ENCODE measurements around the gene STON1. TPM values are rescaled to one million over a fixed set of nuclear protein-coding genes. Genes with fewer than 3 reads are reported as not detected.

Gene STON1
- total and polyA plus RNA-seq, 2 donors (not counting 3 experiments of a cell fraction or from before 2014, with no cell fraction given), result 6.3 to 12.1 TPM

DNA sequence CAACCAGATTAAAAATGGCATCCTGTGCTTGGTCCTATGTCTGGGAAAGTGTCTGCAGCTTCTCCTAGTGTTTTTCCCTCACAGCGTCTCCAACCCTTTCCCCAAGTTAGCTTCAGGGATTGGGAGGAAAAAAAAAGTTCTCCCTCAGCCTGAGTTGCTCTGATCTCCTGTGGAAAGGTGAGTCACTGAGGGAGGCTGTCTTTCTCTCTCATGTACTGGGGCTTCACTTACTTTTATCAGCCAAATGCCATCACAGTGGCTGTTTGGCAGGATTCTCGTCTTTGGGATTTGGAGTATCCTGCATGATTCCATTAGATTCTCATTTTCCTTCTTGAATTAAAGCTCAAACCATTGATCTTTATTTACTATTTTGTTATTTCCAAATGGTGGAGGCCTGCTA is 105.8 kb downstream of the STON1 start:
- Histone ChIP-seq H3K9me3 (replicated peaks; ENCODE audit: control insufficient read depth, insufficient read depth, low read length) (no peaks in the 10 kb centered on the region), H2AFZ (ENCODE audit: low read depth, low read length) (no peak overlapping the region), H3K36me3 (ENCODE audit: control insufficient read depth in 2 of 2, extremely low read depth in 1 of 2, insufficient read depth in 2 of 2, low read length in 2 of 2) (no peaks in the 10 kb centered on the region), H3K27ac (ENCODE audit: insufficient read depth, low read depth, low read length) (no peak overlapping the region), H3K9ac (replicated peaks; ENCODE audit: extremely low read depth, insufficient read depth, low read length) (no peak overlapping the region), H3K4me2 (ENCODE audit: insufficient read depth, low read length) (no peak overlapping the region), H4K20me1 (replicated peaks; ENCODE audit: control insufficient read depth, extremely low read depth, insufficient read depth, low read length) (no peaks in the 10 kb centered on the region), H3K4me1 (ENCODE audit: control insufficient read depth, extremely low read depth, insufficient read depth, low read length) (no peaks in the 10 kb centered on the region), H3K79me2 (ENCODE audit: control insufficient read depth, insufficient read depth, low read length) (no peaks in the 10 kb centered on the region), H3K4me3 (replicated peaks in 1 of 3; ENCODE audit: insufficient read depth in 1 of 3, low read depth in 1 of 3, low read length in 3 of 3) (no peak overlapping the region), H3K9me1 (replicated peaks; ENCODE audit: control insufficient read depth, extremely low read depth, insufficient read depth, low read length) (no peaks in the 10 kb centered on the region), H3K27me3 (ENCODE audit: control insufficient read depth in 2 of 2, insufficient read depth in 2 of 2, low read length in 2 of 2) (no peaks in the 10 kb centered on the region)
- BruUV-seq (replicated peaks), result no TSS peak
- ChIA-PET CTCF (no interaction called here), POLR2A (no interaction called here)
- DNase-seq (ENCODE audit: low read depth, low spot score) (no peak), FAIRE-seq (no peak)
- dilution Hi-C loops (cut with MboI; ENCODE audit: extremely low pct_ligation_motif_present, low sequenced_read_pairs), result no loop called here
- intact Hi-C loops (cut with micrococcal nuclease), result no loop called here
- TF ChIP-seq FOS (IDR thresholded peaks at IDR 0.05; ENCODE audit: borderline replicate concordance, insufficient read depth, low read length), result no peak
- no peak for TF ChIP-seq JUN (IDR thresholded peaks at IDR 0.05; ENCODE audit: borderline replicate concordance, insufficient read depth, insufficient read length, low read depth)
- no peak for TF ChIP-seq POLR2AphosphoS5 (IDR thresholded peaks at IDR 0.05; ENCODE audit: insufficient read depth, low read depth, low read length)
- TF ChIP-seq GATA2 (IDR thresholded peaks at IDR 0.05; ENCODE audit: insufficient read depth, insufficient read length, low read depth, low read length), result no peak
- TF ChIP-seq, protein P1, sequence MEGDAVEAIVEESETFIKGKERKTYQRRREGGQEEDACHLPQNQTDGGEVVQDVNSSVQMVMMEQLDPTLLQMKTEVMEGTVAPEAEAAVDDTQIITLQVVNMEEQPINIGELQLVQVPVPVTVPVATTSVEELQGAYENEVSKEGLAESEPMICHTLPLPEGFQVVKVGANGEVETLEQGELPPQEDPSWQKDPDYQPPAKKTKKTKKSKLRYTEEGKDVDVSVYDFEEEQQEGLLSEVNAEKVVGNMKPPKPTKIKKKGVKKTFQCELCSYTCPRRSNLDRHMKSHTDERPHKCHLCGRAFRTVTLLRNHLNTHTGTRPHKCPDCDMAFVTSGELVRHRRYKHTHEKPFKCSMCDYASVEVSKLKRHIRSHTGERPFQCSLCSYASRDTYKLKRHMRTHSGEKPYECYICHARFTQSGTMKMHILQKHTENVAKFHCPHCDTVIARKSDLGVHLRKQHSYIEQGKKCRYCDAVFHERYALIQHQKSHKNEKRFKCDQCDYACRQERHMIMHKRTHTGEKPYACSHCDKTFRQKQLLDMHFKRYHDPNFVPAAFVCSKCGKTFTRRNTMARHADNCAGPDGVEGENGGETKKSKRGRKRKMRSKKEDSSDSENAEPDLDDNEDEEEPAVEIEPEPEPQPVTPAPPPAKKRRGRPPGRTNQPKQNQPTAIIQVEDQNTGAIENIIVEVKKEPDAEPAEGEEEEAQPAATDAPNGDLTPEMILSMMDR (IDR thresholded peaks at IDR 0.05; ENCODE audit: extremely low read depth in 1 of 2, insufficient read depth in 1 of 2, low read depth in 1 of 2, low read length in 2 of 2), result no peak
- TF ChIP-seq POLR2A (IDR thresholded peaks at IDR 0.05; ENCODE audit: low read depth, low read length), result no peak
- TF ChIP-seq EZH2 (IDR thresholded peaks at IDR 0.05; ENCODE audit: borderline replicate concordance, low read depth, low read length, severe bottlenecking), result no peak
- TF ChIP-seq MYC (IDR thresholded peaks at IDR 0.05; ENCODE audit: low read depth, low read length), result no peak
- TF ChIP-seq, protein P2, sequence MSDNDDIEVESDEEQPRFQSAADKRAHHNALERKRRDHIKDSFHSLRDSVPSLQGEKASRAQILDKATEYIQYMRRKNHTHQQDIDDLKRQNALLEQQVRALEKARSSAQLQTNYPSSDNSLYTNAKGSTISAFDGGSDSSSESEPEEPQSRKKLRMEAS (IDR thresholded peaks at IDR 0.05; ENCODE audit: insufficient read depth, insufficient read length), result no peak

Data from endothelial cell of umbilical vein (primary cell).